ENCODE measurements around the gene RTKN2. TPM values are rescaled to one million over a fixed set of nuclear protein-coding genes. Genes with fewer than 3 reads are reported as not detected.

The RTKN2 gene
- total RNA-seq, 2 donors from 2014 or later, result 11.5 to 19.1 TPM

- H3K27ac ChIP-seq (ENCODE audit: low read depth, low read length), result no peak overlapping the region
- 98 to 100% methylated on average over 3 to 4 of the region's 4 CpGs for WGBS, 2 experiments (ENCODE audit: insufficient coverage in 1 of 2, insufficient read length in 1 of 2)
Observed at GRCh38 chr10:62180677-62181076, 88.0 kb downstream of the RTKN2 start.

GRCh38 chr10:62178568-62178967 lies 90.1 kb downstream of the RTKN2 start:
- 60 to 97% methylated on average over 1 to 2 of the region's 2 CpGs for WGBS, 2 experiments (ENCODE audit: insufficient coverage in 1 of 2, insufficient read length in 1 of 2)

More at GRCh38 chr10:62180677-62181076, 88.0 kb downstream of the RTKN2 start:
- Histone ChIP-seq H3K9me3 (ENCODE audit: control insufficient read depth, low read length) (no peaks in the 10 kb centered on the region), H3K4me1 (ENCODE audit: control insufficient read depth, insufficient read depth, low read length) (no peaks in the 10 kb centered on the region), H3K9ac (ENCODE audit: extremely low read depth, low read length, poor library complexity, severe bottlenecking) (no peak overlapping the region), H3K4me3 (ENCODE audit: low read length) (no peak overlapping the region), H3K27me3 (ENCODE audit: control insufficient read depth, insufficient read depth, low read length, poor library complexity, severe bottlenecking) (no peaks in the 10 kb centered on the region), H3K36me3 (ENCODE audit: control insufficient read depth, insufficient read depth, low read length) (no peaks in the 10 kb centered on the region)
- H3K36me3 Mint-ChIP-seq (ENCODE audit: low read depth), result no peaks in the 10 kb centered on the region
- no peaks in the 10 kb centered on the region for H3K27me3 Mint-ChIP-seq (ENCODE audit: insufficient read depth)
- DNase-seq, result no peak
- no peak overlapping the region for H3K27ac Mint-ChIP-seq
- peaks cover 2% of the 10 kb centered on the region for H3K9me3 Mint-ChIP-seq
- TF ChIP-seq CTCF (conservative IDR thresholded peaks at IDR 0.05), result no peak
- H3K4me1 Mint-ChIP-seq, result no peaks in the 10 kb centered on the region
- no peak overlapping the region for H3K4me3 Mint-ChIP-seq

GRCh38 chr10:62177111-62177510 lies 91.5 kb downstream of the RTKN2 start:
- DNase-seq, result no peak
- Mint-ChIP-seq H3K27ac (no peak overlapping the region), H3K36me3 (ENCODE audit: low read depth) (no peaks in the 10 kb centered on the region), H3K9me3 (peaks cover 16% of the 10 kb centered on the region), H3K4me1 (no peaks in the 10 kb centered on the region), H3K4me3 (no peak overlapping the region), H3K27me3 (ENCODE audit: insufficient read depth) (no peaks in the 10 kb centered on the region)
- whole genome bisulfite sequencing, 2 experiments (ENCODE audit: insufficient coverage in 1 of 2, insufficient read length in 1 of 2), result 97% methylated on average over 3 of the region's 3 CpGs; no CpG with 5 or more reads in 1 of the 2 experiments
- H3K9ac ChIP-seq (ENCODE audit: extremely low read depth, low read length, poor library complexity, severe bottlenecking), result no peak overlapping the region
- TF ChIP-seq CTCF (conservative IDR thresholded peaks at IDR 0.05), result no peak
- no peaks in the 10 kb centered on the region for H3K27me3 ChIP-seq (ENCODE audit: control insufficient read depth, insufficient read depth, low read length, poor library complexity, severe bottlenecking)
- no peak overlapping the region for H3K27ac ChIP-seq (ENCODE audit: low read depth, low read length)
- H3K4me1 ChIP-seq (ENCODE audit: control insufficient read depth, insufficient read depth, low read length), result no peaks in the 10 kb centered on the region
- H3K9me3 ChIP-seq (ENCODE audit: control insufficient read depth, low read length), result peaks cover 5% of the 10 kb centered on the region
- no peaks in the 10 kb centered on the region for H3K36me3 ChIP-seq (ENCODE audit: control insufficient read depth, insufficient read depth, low read length)
- H3K4me3 ChIP-seq (ENCODE audit: low read length), result no peak overlapping the region

More at GRCh38 chr10:62178568-62178967, 90.1 kb downstream of the RTKN2 start:
- Histone ChIP-seq H3K4me3 (ENCODE audit: low read length) (no peak overlapping the region), H3K9me3 (ENCODE audit: control insufficient read depth, low read length) (no peaks in the 10 kb centered on the region), H3K27me3 (ENCODE audit: control insufficient read depth, insufficient read depth, low read length, poor library complexity, severe bottlenecking) (no peaks in the 10 kb centered on the region), H3K36me3 (ENCODE audit: control insufficient read depth, insufficient read depth, low read length) (no peaks in the 10 kb centered on the region), H3K9ac (ENCODE audit: extremely low read depth, low read length, poor library complexity, severe bottlenecking) (no peak overlapping the region), H3K27ac (ENCODE audit: low read depth, low read length) (no peak overlapping the region), H3K4me1 (ENCODE audit: control insufficient read depth, insufficient read depth, low read length) (no peaks in the 10 kb centered on the region)
- Mint-ChIP-seq H3K4me3 (no peak overlapping the region), H3K27me3 (ENCODE audit: insufficient read depth) (no peaks in the 10 kb centered on the region), H3K9me3 (peaks cover 2% of the 10 kb centered on the region), H3K27ac (no peak overlapping the region), H3K4me1 (no peaks in the 10 kb centered on the region), H3K36me3 (ENCODE audit: low read depth) (no peaks in the 10 kb centered on the region)
- no peak for DNase-seq
- TF ChIP-seq CTCF (conservative IDR thresholded peaks at IDR 0.05), result no peak
